ENCODE measurements around the gene STYXL1. TPM values are rescaled to one million over a fixed set of nuclear protein-coding genes. Genes with fewer than 3 reads are reported as not detected.

Gene STYXL1
- total and polyA plus RNA-seq, 2 experiments from 2014 or later = 56.3 to 70.1 TPM

DNA sequence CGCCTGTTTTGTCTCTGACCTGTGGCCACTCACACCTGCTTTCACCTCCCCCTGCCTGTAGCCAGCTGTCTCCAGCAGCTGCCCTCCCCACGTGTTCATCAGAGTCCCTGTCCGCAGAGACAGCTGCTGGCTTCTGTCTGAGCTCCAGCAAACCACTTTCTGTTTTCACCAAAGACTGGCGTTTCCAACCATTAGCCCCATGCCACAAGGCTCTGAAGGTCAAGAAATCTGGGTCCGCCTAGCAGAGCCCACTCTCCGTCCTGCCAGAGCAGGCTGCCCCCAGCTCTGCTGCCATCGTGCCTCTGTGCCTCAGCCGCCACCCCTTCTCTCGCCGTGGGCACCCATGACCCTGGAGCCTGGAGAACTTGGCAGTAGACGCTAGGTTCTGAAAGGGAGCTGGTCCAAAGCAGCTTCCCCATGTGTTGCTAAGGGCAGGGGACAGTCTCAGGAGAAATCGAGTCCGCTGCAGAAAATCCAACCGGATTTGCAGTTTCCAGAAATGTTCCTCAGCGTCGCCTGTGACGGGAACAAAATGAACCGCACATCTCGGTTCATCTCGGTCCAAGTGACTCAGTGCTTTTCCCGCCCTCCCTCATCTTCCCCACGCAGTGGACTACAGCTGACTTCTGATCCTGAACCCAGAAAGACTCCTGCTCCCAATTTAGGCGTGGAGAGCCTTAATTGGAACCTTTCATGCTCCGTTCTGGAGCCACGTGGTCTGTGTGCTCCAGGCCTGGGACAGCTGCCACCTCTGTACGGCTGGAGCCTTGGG, 81.4 kb downstream of the STYXL1 start:
- no peak overlapping the region for H3K4me3 ChIP-seq
- peak overlapping the region; percentile 45 for H3K27ac ChIP-seq
- peak; percentile 4 for DNase-seq (ENCODE audit: low spot score)
- no peaks in the 10 kb centered on the region for H3K36me3 ChIP-seq (replicated peaks; ENCODE audit: insufficient read depth, low read depth)
- peaks cover 13% of the 10 kb centered on the region for H3K4me1 ChIP-seq (ENCODE audit: insufficient read depth)
- no peaks in the 10 kb centered on the region for H3K27me3 ChIP-seq
- no peak overlapping the region for H2AFZ ChIP-seq
- H3K9me3 ChIP-seq (ENCODE audit: low read depth) = no peaks in the 10 kb centered on the region
- no peak for TF ChIP-seq EZH2phosphoT487 (IDR thresholded peaks at IDR 0.05; ENCODE audit: low read depth, severe bottlenecking, unreplicated experiment)
- TF ChIP-seq, protein P1, sequence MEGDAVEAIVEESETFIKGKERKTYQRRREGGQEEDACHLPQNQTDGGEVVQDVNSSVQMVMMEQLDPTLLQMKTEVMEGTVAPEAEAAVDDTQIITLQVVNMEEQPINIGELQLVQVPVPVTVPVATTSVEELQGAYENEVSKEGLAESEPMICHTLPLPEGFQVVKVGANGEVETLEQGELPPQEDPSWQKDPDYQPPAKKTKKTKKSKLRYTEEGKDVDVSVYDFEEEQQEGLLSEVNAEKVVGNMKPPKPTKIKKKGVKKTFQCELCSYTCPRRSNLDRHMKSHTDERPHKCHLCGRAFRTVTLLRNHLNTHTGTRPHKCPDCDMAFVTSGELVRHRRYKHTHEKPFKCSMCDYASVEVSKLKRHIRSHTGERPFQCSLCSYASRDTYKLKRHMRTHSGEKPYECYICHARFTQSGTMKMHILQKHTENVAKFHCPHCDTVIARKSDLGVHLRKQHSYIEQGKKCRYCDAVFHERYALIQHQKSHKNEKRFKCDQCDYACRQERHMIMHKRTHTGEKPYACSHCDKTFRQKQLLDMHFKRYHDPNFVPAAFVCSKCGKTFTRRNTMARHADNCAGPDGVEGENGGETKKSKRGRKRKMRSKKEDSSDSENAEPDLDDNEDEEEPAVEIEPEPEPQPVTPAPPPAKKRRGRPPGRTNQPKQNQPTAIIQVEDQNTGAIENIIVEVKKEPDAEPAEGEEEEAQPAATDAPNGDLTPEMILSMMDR (IDR thresholded peaks at IDR 0.05; ENCODE audit: poor library complexity) = no peak
- TF ChIP-seq EZH2 (IDR thresholded peaks at IDR 0.05; ENCODE audit: borderline replicate concordance) = no peak
- no peak overlapping the region for H3K4me2 ChIP-seq
- H4K20me1 ChIP-seq (ENCODE audit: insufficient read depth, poor library complexity, severe bottlenecking) = no peaks in the 10 kb centered on the region
- H3K9me2 ChIP-seq (replicated peaks; ENCODE audit: insufficient read depth) = no peaks in the 10 kb centered on the region
- WGBS (ENCODE audit: low lambda C conversion rate, missing lambda C conversion rate) = 81% methylated on average over 26 of the region's 26 CpGs
- H3K79me2 ChIP-seq = peaks cover 19% of the 10 kb centered on the region

DNA sequence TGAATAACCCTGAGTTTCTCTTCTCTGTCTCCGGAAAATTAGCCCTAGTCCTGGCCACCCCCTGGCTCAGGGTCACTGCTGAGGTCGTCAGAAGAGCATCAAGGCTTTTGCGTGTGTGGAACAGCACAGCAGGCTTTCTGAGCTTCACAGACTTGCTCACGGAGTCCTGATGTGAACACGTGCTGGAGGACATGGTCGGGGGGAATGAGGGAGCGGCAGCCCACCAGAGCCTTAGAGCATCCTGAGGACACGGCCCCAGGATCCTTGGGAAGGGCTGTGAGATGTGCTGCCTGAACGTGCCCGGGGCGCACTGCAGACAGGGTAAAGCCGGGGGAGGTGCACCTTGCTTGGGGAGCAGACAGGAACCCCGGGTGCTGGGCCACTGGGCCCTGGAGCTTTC, 82.2 kb downstream of the STYXL1 start:
- no peaks in the 10 kb centered on the region for H3K9me2 ChIP-seq (replicated peaks; ENCODE audit: insufficient read depth)
- no peak overlapping the region for H2AFZ ChIP-seq
- H4K20me1 ChIP-seq (ENCODE audit: insufficient read depth, poor library complexity, severe bottlenecking) = no peaks in the 10 kb centered on the region
- DNase-seq (ENCODE audit: low spot score) = no peak
- 83% methylated on average over 13 of the region's 13 CpGs for WGBS (ENCODE audit: low lambda C conversion rate, missing lambda C conversion rate)
- H3K4me3 ChIP-seq = no peak overlapping the region
- H3K27ac ChIP-seq = no peak overlapping the region
- no peak overlapping the region for H3K4me2 ChIP-seq
- no peaks in the 10 kb centered on the region for H3K27me3 ChIP-seq
- TF ChIP-seq, protein P1 (IDR thresholded peaks at IDR 0.05; ENCODE audit: poor library complexity) = no peak
- TF ChIP-seq EZH2 (IDR thresholded peaks at IDR 0.05; ENCODE audit: borderline replicate concordance) = no peak
- TF ChIP-seq EZH2phosphoT487 (IDR thresholded peaks at IDR 0.05; ENCODE audit: low read depth, severe bottlenecking, unreplicated experiment) = no peak
- H3K36me3 ChIP-seq (replicated peaks; ENCODE audit: insufficient read depth, low read depth) = no peaks in the 10 kb centered on the region
- no peaks in the 10 kb centered on the region for H3K9me3 ChIP-seq (ENCODE audit: low read depth)
- H3K4me1 ChIP-seq (ENCODE audit: insufficient read depth) = peaks cover 10% of the 10 kb centered on the region
- H3K79me2 ChIP-seq = peaks cover 19% of the 10 kb centered on the region

DNA sequence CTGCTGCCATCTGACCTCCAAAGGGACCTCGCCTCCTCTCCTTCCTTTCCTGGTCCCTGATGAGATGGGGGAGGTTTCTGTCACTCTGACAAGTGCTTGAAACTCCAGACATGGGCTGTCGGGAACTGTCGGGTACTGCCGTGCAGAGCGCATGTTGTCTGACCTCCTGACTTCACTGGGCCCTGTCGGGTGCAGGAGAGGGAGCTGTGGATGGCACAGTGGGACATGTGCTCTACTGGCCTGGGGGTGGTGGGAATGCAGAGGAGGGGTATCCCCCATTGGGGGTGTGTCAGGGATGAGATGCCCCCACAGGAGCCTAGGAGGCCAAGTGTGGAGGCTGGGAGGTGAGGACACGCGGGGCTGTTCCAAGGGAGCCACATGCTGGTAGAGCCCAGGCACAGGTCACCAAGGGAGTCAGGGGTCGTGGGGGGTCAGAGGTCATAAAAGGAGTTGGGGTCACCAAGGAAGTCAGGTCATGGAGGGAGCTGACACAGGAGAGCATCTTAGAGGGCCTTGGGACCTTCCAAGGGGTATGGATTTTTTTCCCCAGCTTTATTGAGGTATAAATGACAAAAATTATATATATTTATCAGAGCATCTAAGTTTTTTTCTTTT, 84.3 kb downstream of the STYXL1 start:
- Histone ChIP-seq H2AFZ (no peak overlapping the region), H3K9me2 (replicated peaks; ENCODE audit: insufficient read depth) (no peaks in the 10 kb centered on the region), H4K20me1 (ENCODE audit: insufficient read depth, poor library complexity, severe bottlenecking) (no peaks in the 10 kb centered on the region), H3K4me3 (no peak overlapping the region), H3K27me3 (no peaks in the 10 kb centered on the region), H3K4me2 (no peak overlapping the region), H3K79me2 (peaks cover 25% of the 10 kb centered on the region), H3K9me3 (ENCODE audit: low read depth) (no peaks in the 10 kb centered on the region), H3K27ac (peak overlapping the region; percentile 61), H3K4me1 (ENCODE audit: insufficient read depth) (peaks cover 14% of the 10 kb centered on the region), H3K36me3 (replicated peaks; ENCODE audit: insufficient read depth, low read depth) (no peaks in the 10 kb centered on the region)
- TF ChIP-seq, protein P1 (IDR thresholded peaks at IDR 0.05; ENCODE audit: poor library complexity) = no peak
- TF ChIP-seq EZH2phosphoT487 (IDR thresholded peaks at IDR 0.05; ENCODE audit: low read depth, severe bottlenecking, unreplicated experiment) = no peak
- no peak for TF ChIP-seq EZH2 (IDR thresholded peaks at IDR 0.05; ENCODE audit: borderline replicate concordance)
- 85% methylated on average over 9 of the region's 9 CpGs for WGBS (ENCODE audit: low lambda C conversion rate, missing lambda C conversion rate)
- DNase-seq (ENCODE audit: low spot score) = peak; percentile 3
